ENCODE data around the gene MME.

MME gene

DNA sequence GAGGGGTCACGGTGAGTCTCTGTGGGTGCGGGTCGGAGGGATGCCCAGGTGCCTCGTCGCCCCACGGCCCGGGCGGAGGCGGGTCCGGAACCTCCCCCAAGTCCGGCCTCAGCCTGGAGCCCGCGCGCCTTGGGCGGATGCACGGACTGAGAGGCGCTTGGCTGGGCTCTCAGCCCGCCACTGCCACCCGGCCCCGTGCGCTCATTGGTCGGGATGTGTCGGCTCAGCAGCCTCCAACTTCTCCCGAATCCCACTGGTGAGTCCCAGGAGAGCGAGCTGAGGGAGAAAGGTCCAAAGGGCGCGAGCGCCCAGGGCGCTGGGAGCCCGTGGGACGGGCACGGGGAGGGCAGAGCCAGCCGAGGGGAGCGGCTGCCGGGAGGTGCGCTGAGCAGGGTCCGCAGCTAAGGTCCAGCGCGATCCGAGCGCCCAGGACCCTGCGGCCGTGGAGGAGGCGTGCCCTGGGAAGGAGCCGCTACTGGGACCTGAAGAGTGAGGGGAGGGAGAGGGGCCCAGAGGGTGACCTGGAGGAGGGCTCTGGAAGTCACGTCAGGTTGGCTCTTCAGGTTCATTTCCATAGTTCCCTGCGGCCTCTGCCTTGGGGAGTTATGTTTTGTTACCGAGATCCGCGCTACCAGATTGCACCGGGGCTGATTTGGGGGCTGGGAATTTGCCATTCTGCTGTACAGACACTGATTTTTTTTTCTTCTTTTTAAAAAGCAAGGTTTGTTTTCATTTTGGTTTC, at the start of gene MME:
Gene MME (plus strand): TSS at position 574 of the 742 bp plus-strand sequence. CDS start 3,849 bp downstream, outside the sequence.
- TF ChIP-seq CTCF (IDR thresholded peaks at IDR 0.05), result no peak

DNA sequence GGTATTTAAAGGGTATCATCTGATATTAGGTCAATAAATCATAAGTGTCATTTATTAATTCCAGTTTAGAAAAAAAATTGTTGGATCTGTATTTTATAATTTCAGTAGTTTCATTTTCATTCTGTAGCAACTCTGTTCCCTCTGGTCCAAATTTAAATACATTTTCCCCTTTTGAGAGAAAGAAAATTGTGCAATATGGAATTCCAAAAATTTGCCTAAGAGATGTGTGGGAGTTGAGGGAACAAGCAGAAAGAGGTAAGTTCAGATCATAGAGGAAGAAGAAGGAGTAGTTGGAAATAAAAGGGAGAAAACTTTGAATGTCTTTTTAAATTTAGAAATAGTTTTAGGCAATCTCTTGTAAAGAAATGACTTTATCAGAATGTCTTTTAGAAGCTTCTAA, 48.9 kb upstream of the MME start:
- no peak for TF ChIP-seq CTCF (IDR thresholded peaks at IDR 0.05)

DNA sequence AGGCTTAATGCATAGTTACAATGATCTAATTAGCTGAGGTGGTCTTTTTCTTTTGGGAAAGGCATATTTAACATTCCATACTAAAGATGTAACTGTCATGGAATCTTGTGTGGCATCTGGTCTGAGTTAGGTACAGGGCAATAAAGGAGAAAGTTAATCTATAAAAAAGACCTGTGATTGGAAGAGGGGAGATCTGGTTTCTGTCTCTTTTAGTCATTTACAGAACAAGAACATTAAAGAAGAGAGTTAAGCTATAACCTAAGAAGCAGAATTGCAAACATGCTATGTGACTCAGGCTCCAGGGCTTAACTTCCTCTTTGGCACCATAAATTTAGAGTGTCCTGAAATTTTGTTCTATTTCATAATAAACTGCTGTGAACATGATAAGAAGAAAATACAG, 47.2 kb upstream of the MME start:
- no peak for TF ChIP-seq CTCF (IDR thresholded peaks at IDR 0.05)

DNA sequence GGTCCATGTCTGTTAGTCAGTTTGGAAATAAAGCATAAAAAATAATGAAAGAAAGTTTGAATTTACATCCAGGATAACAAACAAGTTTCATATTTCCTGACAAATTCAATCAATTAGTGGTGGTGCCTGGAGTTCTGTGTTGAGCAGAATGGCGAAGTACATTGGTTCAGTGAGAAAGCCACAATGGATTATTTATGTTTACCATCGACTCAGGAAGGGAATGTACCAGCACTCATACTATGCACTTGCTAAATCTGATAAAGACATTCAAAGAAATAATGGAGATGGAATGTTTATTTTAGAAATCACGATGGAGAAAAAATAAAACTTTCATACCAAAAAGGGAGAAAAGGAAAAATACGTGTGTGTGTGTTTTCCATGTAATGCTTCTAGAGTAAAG, 45.3 kb upstream of the MME start:
- TF ChIP-seq CTCF (IDR thresholded peaks at IDR 0.05), result no peak

DNA sequence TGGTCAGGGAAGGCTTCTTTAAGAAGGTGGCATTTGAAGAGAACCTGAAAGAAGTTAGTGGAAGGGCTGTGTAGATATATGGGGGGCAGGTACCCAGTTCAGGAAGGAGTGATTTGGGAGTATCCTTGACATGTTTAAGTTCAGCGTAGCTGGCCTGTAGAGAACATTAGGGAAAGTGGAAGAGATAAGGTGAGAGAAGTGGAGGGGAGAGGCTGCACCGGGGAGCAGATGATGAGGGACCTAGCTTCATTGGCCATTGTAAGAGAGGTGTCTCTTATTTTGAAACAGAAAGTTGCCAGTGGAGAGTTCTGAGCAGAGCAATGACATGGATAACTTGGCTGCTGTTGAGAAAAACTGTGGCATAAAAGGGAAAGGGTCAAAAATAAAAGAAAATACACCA, 44.6 kb upstream of the MME start:
- no peak for TF ChIP-seq CTCF (IDR thresholded peaks at IDR 0.05)

DNA sequence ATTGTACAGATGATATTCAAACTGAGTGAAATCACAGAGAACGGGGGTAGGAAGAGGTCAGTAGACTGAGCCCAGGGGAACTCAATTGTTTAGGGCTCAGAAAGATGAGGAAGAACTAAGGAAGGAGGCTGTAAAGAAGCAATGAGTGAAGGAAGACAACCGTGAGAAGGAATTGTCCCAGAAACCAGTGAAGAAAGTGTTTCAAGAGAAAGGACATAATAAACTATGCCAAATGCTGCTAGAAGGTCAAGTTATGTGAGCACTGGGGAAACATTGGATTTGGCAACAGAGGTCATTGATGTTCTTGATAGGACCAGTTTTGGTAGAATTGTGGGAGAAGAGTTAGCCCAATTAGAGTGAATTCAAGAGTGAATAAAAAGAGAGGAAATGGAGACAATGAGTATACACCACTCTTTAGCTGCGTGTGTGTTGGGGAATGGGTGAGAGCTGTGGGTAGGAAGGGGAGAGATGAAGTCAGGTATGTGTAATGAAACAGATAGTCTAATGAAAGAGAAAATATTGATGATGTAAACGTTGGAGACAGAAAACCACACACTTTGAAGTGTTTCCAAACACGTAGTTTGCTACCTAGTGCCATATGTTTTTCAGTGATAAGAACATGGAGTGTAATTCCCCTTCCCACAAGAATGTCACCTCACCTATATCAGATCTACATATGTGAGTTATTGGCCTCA, 42.5 kb upstream of the MME start:
- no peak for TF ChIP-seq CTCF (IDR thresholded peaks at IDR 0.05)

DNA sequence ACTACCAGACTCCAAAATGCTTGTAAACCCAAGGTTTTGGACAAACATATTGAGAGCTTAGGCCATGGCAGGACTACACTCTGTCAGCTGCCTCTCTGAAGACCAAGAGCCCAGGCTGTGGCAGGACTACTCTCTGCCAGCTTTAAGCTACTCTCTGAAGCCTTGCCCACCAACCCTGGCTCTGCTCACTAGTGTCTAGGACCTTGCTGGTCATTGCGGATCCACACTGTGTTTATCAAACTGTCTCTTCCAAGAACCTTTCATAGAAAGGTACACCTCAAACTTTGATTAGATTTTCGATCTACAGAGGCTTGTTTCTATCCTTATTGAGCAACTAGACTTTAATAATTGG, 41.9 kb upstream of the MME start:
- no peak for TF ChIP-seq CTCF (IDR thresholded peaks at IDR 0.05)

Data from LNCAP (cell line).